GM18951 (cell line): ENCODE measurements around the gene LRRC42.
A peak's percentile ranks its signal among the peaks of the same experiment; 100 is the strongest.

Experiments used
- POLR2A ChIP-seq: IDR thresholded peaks from 4 replicates; pipeline ENCODE4 v1.6.1; 2011; ENCODE audit warnings: mild to moderate bottlenecking; ENCODE audit not compliant: insufficient read length, insufficient read depth; ENCODE audit errors: extremely low read depth
- in situ Hi-C: fragments of 300-500 bp; cut with MboI; formaldehyde crosslinking; loops from one replicate; pipeline ENCODE4 v1.12.0; 2022; ENCODE audit warnings: low sequenced_read_pairs, mixed read lengths, inconsistent platforms; ENCODE audit not compliant: unreplicated experiment

LRRC42 gene

GRCh38 chr1:53929246-53929960 lies 16.7 kb upstream of the LRRC42 start:
- no peak for TF ChIP-seq POLR2A
- in situ Hi-C loops = no loop called here

GRCh38 chr1:53930932-53931331 lies 15.2 kb upstream of the LRRC42 start:
- TF ChIP-seq POLR2A = no peak
- in situ Hi-C loops = no loop called here

- in situ Hi-C loops = no loop called here
- TF ChIP-seq POLR2A = no peak
Measured at GRCh38 chr1:53931523-53931922, 14.6 kb upstream of the LRRC42 start.

- no peak for TF ChIP-seq POLR2A
- in situ Hi-C loops = no loop called here
Measured at GRCh38 chr1:53934170-53934765, 11.9 kb upstream of the LRRC42 start.

- TF ChIP-seq POLR2A = no peak
- in situ Hi-C loops = no loop called here
Measured at GRCh38 chr1:53936430-53936829, 9.7 kb upstream of the LRRC42 start.

GRCh38 chr1:53938136-53938830 lies 7.9 kb upstream of the LRRC42 start:
- in situ Hi-C loops = no loop called here

GRCh38 chr1:53942127-53942957 lies 3.8 kb upstream of the LRRC42 start:
- TF ChIP-seq POLR2A = no peak
- in situ Hi-C loops = no loop called here

More at GRCh38 chr1:53938136-53938830, 7.9 kb upstream of the LRRC42 start:
- TF ChIP-seq POLR2A = no peak

- in situ Hi-C loops = no loop called here
- TF ChIP-seq POLR2A = no peak
Measured at GRCh38 chr1:53943090-53943489, 3.1 kb upstream of the LRRC42 start.

GRCh38 chr1:53943490-53944043 lies 2.6 kb upstream of the LRRC42 start:
- in situ Hi-C loops = no loop called here
- no peak for TF ChIP-seq POLR2A

GRCh38 chr1:53944469-53945182 lies 1.5 kb upstream of the LRRC42 start:
- TF ChIP-seq POLR2A = no peak
- in situ Hi-C loops = no loop called here

GRCh38 chr1:53945183-53945432 lies 1.0 kb upstream of the LRRC42 start:
- in situ Hi-C loops = no loop called here
- TF ChIP-seq POLR2A = no peak

- in situ Hi-C loops = no loop called here
- TF ChIP-seq POLR2A = peak; percentile 87
Measured at GRCh38 chr1:53945433-53946251, 508 bp upstream of the LRRC42 start, which contains the start of gene IFT25. Gene IFT25, minus strand, starts transcription at chr1:53945699. Its CDS starts 5,617 bp downstream, at chr1:53940082.
